ENCODE measurements around the gene OPA3.
A peak's percentile ranks its signal among the peaks of the same experiment; 100 is the strongest.

OPA3 gene

GRCh38 chr19:45597425-45598111, 13.0 kb upstream of the OPA3 start:
- no peak for DNase-seq

- DNase-seq = no peak
Measured at GRCh38 chr19:45595814-45596213, 11.2 kb upstream of the OPA3 start.

GRCh38 chr19:45593520-45593919, 8.9 kb upstream of the OPA3 start:
- DNase-seq = no peak

- no peak for DNase-seq
Measured at GRCh38 chr19:45592366-45592765, 7.8 kb upstream of the OPA3 start.

- no peak for DNase-seq
Measured at GRCh38 chr19:45591638-45592005, 7.0 kb upstream of the OPA3 start.

GRCh38 chr19:45591004-45591637, 6.5 kb upstream of the OPA3 start:
- no peak for DNase-seq

GRCh38 chr19:45590300-45591003, 5.8 kb upstream of the OPA3 start:
- no peak for DNase-seq

GRCh38 chr19:45589768-45590167, 5.2 kb upstream of the OPA3 start:
- DNase-seq = no peak

- DNase-seq = no peak
Measured at GRCh38 chr19:45587873-45588272, 3.3 kb upstream of the OPA3 start.

- no peak for DNase-seq
Measured at GRCh38 chr19:45585158-45585577, 566 bp upstream of the OPA3 start.

GRCh38 chr19:45581576-45581975, 3.0 kb downstream of the OPA3 start:
- no peak for DNase-seq

- no peak for DNase-seq
Measured at GRCh38 chr19:45578861-45579260, 5.7 kb downstream of the OPA3 start.

- DNase-seq = no peak
Measured at GRCh38 chr19:45577111-45577905, 7.3 kb downstream of the OPA3 start.

GRCh38 chr19:45576682-45577081, 7.9 kb downstream of the OPA3 start:
- DNase-seq = no peak

GRCh38 chr19:45575216-45575615, 9.4 kb downstream of the OPA3 start:
- no peak for DNase-seq

GRCh38 chr19:45574526-45574925, 10.1 kb downstream of the OPA3 start:
- DNase-seq = no peak

- DNase-seq = no peak
Measured at GRCh38 chr19:45571457-45572220, 13.0 kb downstream of the OPA3 start.

GRCh38 chr19:45569619-45570421, 14.8 kb downstream of the OPA3 start:
- DNase-seq = peak; percentile 14

- DNase-seq = no peak
Measured at GRCh38 chr19:45568732-45569131, 15.9 kb downstream of the OPA3 start.

GRCh38 chr19:45567609-45568008, 17.0 kb downstream of the OPA3 start:
- DNase-seq = no peak

- DNase-seq = no peak
Measured at GRCh38 chr19:45564131-45564780, 20.3 kb downstream of the OPA3 start.
